Transverse colon (tissue), 4 donors: Measurements from ENCODE around the gene CYYR1. TPM values are rescaled to one million over a fixed set of nuclear protein-coding genes. Genes with fewer than 3 reads are reported as not detected.

Source experiments
- DNase-seq: peaks from one replicate; pipeline ENCODE4 v3.0.0-alpha.2; 2019
- H3K27ac ChIP-seq, 4 donors: fragments of 200-600 bp; sonication (generic); 2 replicates each; pipeline ENCODE4 v1.5.1; 2016 to 2018; ENCODE audit warnings: inconsistent platforms in 4 of 4
- H3K27me3 ChIP-seq: fragments of 200-600 bp; sonication (generic); 2 replicates; pipeline ENCODE4 v1.5.1; 2017; ENCODE audit warnings: inconsistent platforms
- H3K36me3 ChIP-seq, 4 donors: fragments of 200-600 bp; sonication (generic); 2 replicates each; pipeline ENCODE4 v1.5.1; 2017 to 2019; ENCODE audit warnings: inconsistent platforms in 4 of 4
- H3K4me1 ChIP-seq, 4 donors: fragments of 200-600 bp; sonication (generic); 2 replicates each; pipeline ENCODE4 v1.5.1; 2017 to 2020; ENCODE audit warnings: inconsistent platforms in 4 of 4
- H3K4me3 ChIP-seq, 4 donors: fragments of 200-600 bp; sonication (generic); 1 replicate in 1 of 4; 2 replicates in 3 of 4; pipeline versions ENCODE4 v1.5.1 to v1.6.1; 2017 to 2019; ENCODE audit warnings: inconsistent platforms in 4 of 4
- H3K9me3 ChIP-seq, 2 donors: fragments of 200-600 bp; sonication (generic); 2 replicates each; pipeline ENCODE4 v1.5.1; 2017 to 2019; ENCODE audit warnings: inconsistent platforms in 2 of 2
- CTCF ChIP-seq, 5 experiments: fragments of 200-600 bp in 3 of 5; fragments of 450-650 bp in 2 of 5; sonication (generic) in 3 of 5; IDR thresholded peaks; 1 replicate in 2 of 5; 2 replicates in 3 of 5; pipeline ENCODE4 v1.5.1; 2016 to 2017; ENCODE audit warnings: antibody characterized with exemption in 5 of 5, inconsistent platforms in 3 of 5, mild to moderate bottlenecking in 2 of 5, moderate library complexity in 1 of 5
- EP300 ChIP-seq: sonication (generic); formaldehyde crosslinking; IDR thresholded peaks from one replicate; pipeline ENCODE4 v1.6.1; 2017; ENCODE audit warnings: antibody characterized with exemption, low read depth
- POLR2A ChIP-seq: fragments of 450-650 bp; IDR thresholded peaks from one replicate; pipeline ENCODE4 v1.6.1; 2016; ENCODE audit warnings: antibody characterized with exemption, mild to moderate bottlenecking, moderate library complexity
- POLR2AphosphoS5 ChIP-seq, 3 donors: sonication (generic); formaldehyde crosslinking; IDR thresholded peaks; one replicate each; pipeline ENCODE4 v1.6.1; 2016; ENCODE audit warnings: antibody characterized with exemption in 3 of 3
- WGBS, 2 donors: methylation state at CpG; one replicate each; pipeline ENCODE4 v1.1.5; 2018; ENCODE audit warnings: low coverage in 1 of 2; 5-methylcytosine and 5-hydroxymethylcytosine counted together
- in situ Hi-C, 4 donors: fragments of 200-750 bp; cut with MboI; loops; one replicate each; pipeline versions ENCODE4 v1.15.0 to v1.15.1; 2017; ENCODE audit warnings: low sequenced_read_pairs in 3 of 4, low pct_ligation_motif_present in 1 of 4, low pct_unique_long_range_greater_than_20kb in 1 of 4
- intact Hi-C: fragments of 100-400 bp; cut with DNase I; formaldehyde crosslinking; loops from one replicate; pipeline ENCODE4 v1.15.1; 2023; ENCODE audit warnings: low total_unique reads
- total RNA-seq, 4 donors: library from RNA; depleted of rRNA; stranded (reverse); fragments of >200 nt; gene quantifications; one replicate each; pipeline ENCODE4 v1.1.0, GENCODE V29; 2016

Gene CYYR1
- total RNA-seq, 4 donors from 2014 or later = 0.75 to 6.6 (median 3.5) TPM

GRCh38 chr21:26522704-26523103 is 50.4 kb downstream of the CYYR1 start:
- in situ Hi-C loops = loop anchor here in 1 of 4 donors (10.0 kb wide), 1 partner anchor 48 kb away; no protein-coding TSS in a partner anchor

GRCh38 chr21:26519142-26519541 is 53.9 kb downstream of the CYYR1 start:
- 70 to 80% methylated on average over 1 of the region's 1 CpG for WGBS, 2 donors
- no peak for DNase-seq
- no peaks in the 10 kb centered on the region for H3K27me3 ChIP-seq
- no peaks in the 10 kb centered on the region for H3K36me3 ChIP-seq
- TF ChIP-seq CTCF (IDR thresholded peaks at IDR 0.05) = no peak
- TF ChIP-seq POLR2AphosphoS5 (IDR thresholded peaks at IDR 0.05) = no peak
- no peak for TF ChIP-seq POLR2A
- TF ChIP-seq EP300 = no peak
- H3K4me3 ChIP-seq = no peak overlapping the region
- H3K9me3 ChIP-seq = no peaks in the 10 kb centered on the region
- in situ Hi-C loops = no loop called here
- no peaks in the 10 kb centered on the region for H3K4me1 ChIP-seq
- H3K27ac ChIP-seq = no peak overlapping the region
- intact Hi-C loops = no loop called here

More at GRCh38 chr21:26522704-26523103, 50.4 kb downstream of the CYYR1 start:
- DNase-seq = no peak
- Histone ChIP-seq H3K27me3 (no peaks in the 10 kb centered on the region), H3K27ac (no peak overlapping the region), H3K4me1 (no peaks in the 10 kb centered on the region), H3K36me3 (no peaks in the 10 kb centered on the region), H3K9me3 (no peaks in the 10 kb centered on the region), H3K4me3 (no peak overlapping the region)
- WGBS, 2 donors = 56 to 63% methylated on average over 7 of the region's 7 CpGs
- intact Hi-C loops = no loop called here
- no peak for TF ChIP-seq EP300
- no peak for TF ChIP-seq POLR2A
- TF ChIP-seq POLR2AphosphoS5 (IDR thresholded peaks at IDR 0.05) = no peak
- TF ChIP-seq CTCF (IDR thresholded peaks at IDR 0.05) = no peak

GRCh38 chr21:26515257-26515656 is 57.8 kb downstream of the CYYR1 start:
- no peak for DNase-seq
- TF ChIP-seq CTCF (IDR thresholded peaks at IDR 0.05) = no peak
- no peak for TF ChIP-seq POLR2AphosphoS5 (IDR thresholded peaks at IDR 0.05)
- TF ChIP-seq POLR2A = no peak
- no peak for TF ChIP-seq EP300
- H3K36me3 ChIP-seq = no peaks in the 10 kb centered on the region
- no peaks in the 10 kb centered on the region for H3K4me1 ChIP-seq
- no peaks in the 10 kb centered on the region for H3K9me3 ChIP-seq
- H3K4me3 ChIP-seq = no peak overlapping the region
- in situ Hi-C loops = no loop called here
- WGBS, 2 donors = 75 to 81% methylated on average over 3 of the region's 3 CpGs
- H3K27ac ChIP-seq = no peak overlapping the region
- no peaks in the 10 kb centered on the region for H3K27me3 ChIP-seq
- intact Hi-C loops = no loop called here

- no peaks in the 10 kb centered on the region for H3K36me3 ChIP-seq
- no peak overlapping the region for H3K4me3 ChIP-seq
- H3K9me3 ChIP-seq = no peaks in the 10 kb centered on the region
- in situ Hi-C loops (no loop called here), intact Hi-C loops (no loop called here)
- H3K27ac ChIP-seq = no peak overlapping the region
- no peaks in the 10 kb centered on the region for H3K4me1 ChIP-seq
- WGBS, 2 donors = 71 to 88% methylated on average over 1 of the region's 1 CpG
- no peak for DNase-seq
- no peaks in the 10 kb centered on the region for H3K27me3 ChIP-seq
- TF ChIP-seq POLR2A (no peak), POLR2AphosphoS5 (IDR thresholded peaks at IDR 0.05) (no peak), CTCF (IDR thresholded peaks at IDR 0.05) (no peak), EP300 (no peak)
Observed at GRCh38 chr21:26513212-26513611, 59.9 kb downstream of the CYYR1 start.
